ENCODE data around the gene SORL1. TPM values are rescaled to one million over a fixed set of nuclear protein-coding genes. Genes with fewer than 3 reads are reported as not detected.

Gene SORL1
- total and polyA plus RNA-seq, 9 of the 15 experiments (the other 6 are each of a cell fraction or from before 2014, with no cell fraction given) = 0.01 to 0.66 TPM; not detected in 7

GRCh38 chr11:121631456-121631855, 179.3 kb downstream of the SORL1 start:
- POLR2A ChIA-PET = interaction anchor here (0.7 to 1.2 kb wide), 2 partner anchors 54 to 55 kb away, joined by 3 read pairs; no protein-coding TSS in a partner anchor
- Histone ChIP-seq H3K9ac (ENCODE audit: insufficient read depth in 1 of 2, low read depth in 2 of 2, low read length in 2 of 2) (no peak overlapping the region), H3K79me2 (ENCODE audit: control insufficient read depth, insufficient read depth, low read length) (no peaks in the 10 kb centered on the region), H3K36me3 (ENCODE audit: control insufficient read depth, insufficient read depth, low read length) (no peaks in the 10 kb centered on the region), H3K27ac (ENCODE audit: extremely low read depth, low read depth, low read length) (no peak overlapping the region), H2AFZ (ENCODE audit: low read depth, low read length) (no peak overlapping the region), H3K9me1 (ENCODE audit: control insufficient read depth, insufficient read depth, low read length) (no peaks in the 10 kb centered on the region), H3K4me2 (ENCODE audit: insufficient read depth, low read length) (no peak overlapping the region), H4K20me1 (replicated peaks; ENCODE audit: control insufficient read depth, insufficient read depth, low read length) (no peaks in the 10 kb centered on the region), H3K9me3 (replicated peaks; ENCODE audit: control insufficient read depth, insufficient read depth, low read depth, low read length) (no peaks in the 10 kb centered on the region), H3K4me3 (no peak overlapping the region), H3K27me3 (ENCODE audit: control insufficient read depth in 2 of 2, insufficient read depth in 2 of 2, low read length in 2 of 2) (no peaks in the 10 kb centered on the region), H3K4me1 (replicated peaks in 1 of 2; ENCODE audit: control insufficient read depth in 2 of 2, insufficient read depth in 2 of 2, low read length in 2 of 2) (no peaks in the 10 kb centered on the region)
- ATAC-seq (no peak), DNase-seq (ENCODE audit: extremely low read depth in 1 of 4, low spot score in 3 of 4) (no peak), FAIRE-seq (no peak)
- BruUV-seq (replicated peaks) = no TSS peak
- intact Hi-C loops (cut with micrococcal nuclease) (no loop called here), in situ Hi-C loops (cut with MboI) (no loop called here)
- no peak for TF ChIP-seq ZNF133 (CRISPR knock-in tag; IDR thresholded peaks at IDR 0.05)
- no peak for TF ChIP-seq EP300 (IDR thresholded peaks at IDR 0.05; ENCODE audit: low read length)
- no peak for TF ChIP-seq ETS2 (tag; IDR thresholded peaks at IDR 0.05; ENCODE audit: borderline replicate concordance, poor library complexity, severe bottlenecking)
- no peak for TF ChIP-seq ZNF408 (CRISPR knock-in tag; IDR thresholded peaks at IDR 0.05; ENCODE audit: low read depth)
- no peak for TF ChIP-seq USF2 (CRISPR knock-in tag; IDR thresholded peaks at IDR 0.05)
- no peak for TF ChIP-seq MEF2A (IDR thresholded peaks at IDR 0.05; ENCODE audit: control insufficient read depth, low read depth, low read length)
- TF ChIP-seq ZNF12 (CRISPR knock-in tag; IDR thresholded peaks at IDR 0.05) = no peak
- no peak for TF ChIP-seq MCM7 (IDR thresholded peaks at IDR 0.05)
- no peak for TF ChIP-seq ZBTB11 (CRISPR knock-in tag; IDR thresholded peaks at IDR 0.05)
- no peak for TF ChIP-seq ZNF740 (CRISPR knock-in tag; IDR thresholded peaks at IDR 0.05)
- no peak for TF ChIP-seq ZNF740 (tag; IDR thresholded peaks at IDR 0.05)
- no peak for TF ChIP-seq HDGF (IDR thresholded peaks at IDR 0.05)
- TF ChIP-seq ZNF57 (CRISPR knock-in tag; IDR thresholded peaks at IDR 0.05) = no peak
- CTCF ChIA-PET (ENCODE audit: low intra/inter-chr PET ratio) = no interaction called here
- 0% methylated on average over 2 of the region's 2 CpGs for WGBS (ENCODE audit: insufficient coverage, low coverage, missing lambda C conversion rate)
